Measurements from ENCODE around the gene PPP2R1A.

Gene PPP2R1A

DNA sequence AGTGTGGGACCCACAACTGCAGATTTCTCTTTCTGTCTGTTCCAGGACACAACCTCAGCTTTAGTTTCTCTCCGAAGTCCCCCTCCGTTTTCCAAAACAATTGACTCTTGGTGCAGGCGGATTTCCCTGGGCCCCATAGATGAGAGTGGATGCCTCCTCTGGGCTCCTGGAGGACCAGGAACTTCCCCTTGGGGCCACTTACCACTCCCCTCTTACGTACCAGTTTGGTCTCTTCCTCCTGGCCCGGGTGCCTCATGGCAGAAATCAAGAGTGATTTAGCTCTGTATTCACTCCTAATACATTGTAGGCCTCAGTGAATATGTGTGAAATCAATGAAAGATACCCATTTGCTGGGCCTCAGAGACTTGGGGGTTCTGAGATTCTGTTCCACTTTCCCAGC, 34.4 kb downstream of the PPP2R1A start:
- Histone ChIP-seq H3K36me3 (ENCODE audit: control insufficient read depth, low read length) (peaks cover 94% of the 10 kb centered on the region), H3K9me3 (ENCODE audit: control insufficient read depth, insufficient read depth, low read length) (no peaks in the 10 kb centered on the region), H3K4me2 (ENCODE audit: low read length) (no peak overlapping the region), H3K27ac (ENCODE audit: low read depth, low read length) (no peak overlapping the region), H3F3A (ENCODE audit: control insufficient read depth, insufficient read depth) (0 out of 2 replicates have a peak, but pooled peaks cover 2% of the 10 kb centered on the region), H3K9me2 (replicated peaks; ENCODE audit: control insufficient read depth, low read length) (no peaks in the 10 kb centered on the region), H4K20me1 (ENCODE audit: control insufficient read depth, insufficient read depth, low read depth, low read length) (no peaks in the 10 kb centered on the region), H3K4me3 (ENCODE audit: low read length) (no peak overlapping the region), H3K27me3 (ENCODE audit: control insufficient read depth, low read length) (no peaks in the 10 kb centered on the region), H3K4me1 (ENCODE audit: control insufficient read depth, low read length) (peaks cover 6% of the 10 kb centered on the region; the same call in 1 of the 2 replicates), H3K79me2 (ENCODE audit: control insufficient read depth, low read length) (no peaks in the 10 kb centered on the region)
- TF ChIP-seq, protein P1, sequence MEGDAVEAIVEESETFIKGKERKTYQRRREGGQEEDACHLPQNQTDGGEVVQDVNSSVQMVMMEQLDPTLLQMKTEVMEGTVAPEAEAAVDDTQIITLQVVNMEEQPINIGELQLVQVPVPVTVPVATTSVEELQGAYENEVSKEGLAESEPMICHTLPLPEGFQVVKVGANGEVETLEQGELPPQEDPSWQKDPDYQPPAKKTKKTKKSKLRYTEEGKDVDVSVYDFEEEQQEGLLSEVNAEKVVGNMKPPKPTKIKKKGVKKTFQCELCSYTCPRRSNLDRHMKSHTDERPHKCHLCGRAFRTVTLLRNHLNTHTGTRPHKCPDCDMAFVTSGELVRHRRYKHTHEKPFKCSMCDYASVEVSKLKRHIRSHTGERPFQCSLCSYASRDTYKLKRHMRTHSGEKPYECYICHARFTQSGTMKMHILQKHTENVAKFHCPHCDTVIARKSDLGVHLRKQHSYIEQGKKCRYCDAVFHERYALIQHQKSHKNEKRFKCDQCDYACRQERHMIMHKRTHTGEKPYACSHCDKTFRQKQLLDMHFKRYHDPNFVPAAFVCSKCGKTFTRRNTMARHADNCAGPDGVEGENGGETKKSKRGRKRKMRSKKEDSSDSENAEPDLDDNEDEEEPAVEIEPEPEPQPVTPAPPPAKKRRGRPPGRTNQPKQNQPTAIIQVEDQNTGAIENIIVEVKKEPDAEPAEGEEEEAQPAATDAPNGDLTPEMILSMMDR (IDR thresholded peaks at IDR 0.05; ENCODE audit: low read depth, low read length, poor library complexity, severe bottlenecking) = no peak

DNA sequence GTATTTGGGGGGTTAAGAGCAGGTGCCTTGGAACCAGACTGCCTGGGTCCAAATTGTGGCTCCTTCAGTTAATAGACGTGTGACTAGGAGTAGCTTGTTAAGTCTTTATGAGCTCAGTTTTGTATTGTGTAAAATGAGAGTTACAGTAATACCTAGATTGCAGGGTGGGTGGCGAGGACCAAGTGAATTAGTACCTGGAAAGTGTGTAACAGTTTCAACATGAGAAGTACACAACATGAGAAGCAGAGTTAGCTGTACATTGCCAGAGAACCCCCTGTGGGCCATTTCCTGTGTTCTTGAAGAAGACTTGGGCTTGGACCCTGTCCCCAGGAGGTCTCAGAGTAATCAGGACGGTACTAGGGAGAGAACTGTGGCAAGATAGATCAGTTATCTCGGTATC, 36.8 kb downstream of the PPP2R1A start:
- Histone ChIP-seq H3K27me3 (ENCODE audit: control insufficient read depth, low read length) (no peaks in the 10 kb centered on the region), H3K79me2 (ENCODE audit: control insufficient read depth, low read length) (no peaks in the 10 kb centered on the region), H3K9me3 (ENCODE audit: control insufficient read depth, insufficient read depth, low read length) (no peaks in the 10 kb centered on the region), H3K27ac (ENCODE audit: low read depth, low read length) (no peak overlapping the region), H3F3A (ENCODE audit: control insufficient read depth, insufficient read depth) (peaks cover 2% of the 10 kb centered on the region; the same call in 1 of the 2 replicates), H3K4me3 (ENCODE audit: low read length) (no peak overlapping the region), H3K9me2 (replicated peaks; ENCODE audit: control insufficient read depth, low read length) (no peaks in the 10 kb centered on the region), H3K4me2 (ENCODE audit: low read length) (no peak overlapping the region), H3K4me1 (ENCODE audit: control insufficient read depth, low read length) (peaks cover 6% of the 10 kb centered on the region; the same call in 1 of the 2 replicates), H4K20me1 (ENCODE audit: control insufficient read depth, insufficient read depth, low read depth, low read length) (no peaks in the 10 kb centered on the region), H3K36me3 (ENCODE audit: control insufficient read depth, low read length) (peaks cover 70% of the 10 kb centered on the region)
- no peak for TF ChIP-seq EZH2phosphoT487 (IDR thresholded peaks at IDR 0.05; ENCODE audit: borderline replicate concordance, low read length)
- TF ChIP-seq, protein P1 (IDR thresholded peaks at IDR 0.05; ENCODE audit: low read depth, low read length, poor library complexity, severe bottlenecking) = no peak

DNA sequence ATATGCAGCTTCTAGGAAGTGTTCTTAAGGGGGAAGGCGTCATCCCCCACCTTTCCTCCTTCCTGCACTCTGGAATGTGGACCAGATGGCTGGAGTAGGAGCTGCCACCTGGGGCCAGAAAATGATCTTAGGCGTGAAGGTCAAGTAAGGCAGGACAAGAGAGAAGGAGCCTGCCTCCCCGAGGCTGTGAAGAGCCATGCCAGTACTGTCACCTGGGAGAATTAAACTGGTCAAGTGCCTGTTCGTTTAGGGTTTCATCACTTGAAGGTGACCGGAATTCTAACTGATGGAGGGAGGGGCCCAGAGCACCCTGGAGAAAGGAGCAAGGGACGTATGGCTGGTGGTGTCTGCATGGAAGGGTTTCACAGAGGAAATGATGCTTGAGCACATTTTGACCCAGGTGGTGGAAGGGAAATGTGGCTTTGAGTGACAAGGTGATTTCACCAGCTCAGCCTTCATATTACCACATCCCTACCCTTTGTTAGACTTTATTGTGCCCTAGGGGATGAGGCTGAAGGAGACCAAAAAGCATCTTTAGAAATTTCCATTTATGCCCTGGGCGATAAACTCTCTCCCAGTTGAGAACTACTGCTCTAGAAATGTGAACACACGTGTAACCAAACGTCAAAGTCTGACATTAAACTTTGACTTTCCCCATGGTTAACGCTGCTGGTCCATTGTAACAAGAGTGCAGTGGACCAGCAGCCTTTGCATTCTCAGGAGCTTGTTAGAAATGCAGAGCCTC, 37.5 kb downstream of the PPP2R1A start:
- Histone ChIP-seq H3K27ac (ENCODE audit: low read depth, low read length) (no peak overlapping the region), H3K9me2 (replicated peaks; ENCODE audit: control insufficient read depth, low read length) (no peaks in the 10 kb centered on the region), H3K9me3 (ENCODE audit: control insufficient read depth, insufficient read depth, low read length) (no peaks in the 10 kb centered on the region), H3K4me3 (ENCODE audit: low read length) (no peak overlapping the region), H3K4me2 (ENCODE audit: low read length) (no peak overlapping the region), H3K27me3 (ENCODE audit: control insufficient read depth, low read length) (no peaks in the 10 kb centered on the region), H3K79me2 (ENCODE audit: control insufficient read depth, low read length) (no peaks in the 10 kb centered on the region), H3K36me3 (ENCODE audit: control insufficient read depth, low read length) (peaks cover 62% of the 10 kb centered on the region), H4K20me1 (ENCODE audit: control insufficient read depth, insufficient read depth, low read depth, low read length) (no peaks in the 10 kb centered on the region), H3F3A (ENCODE audit: control insufficient read depth, insufficient read depth) (peaks cover 2% of the 10 kb centered on the region; the same call in 1 of the 2 replicates), H3K4me1 (ENCODE audit: control insufficient read depth, low read length) (peaks cover 6% of the 10 kb centered on the region; the same call in 1 of the 2 replicates)
- TF ChIP-seq, protein P1 (IDR thresholded peaks at IDR 0.05; ENCODE audit: low read depth, low read length, poor library complexity, severe bottlenecking) = no peak
- no peak for TF ChIP-seq EZH2phosphoT487 (IDR thresholded peaks at IDR 0.05; ENCODE audit: borderline replicate concordance, low read length)
